GM21528 (cell line): ENCODE data around the gene HDAC4.

Experiments
- ATAC-seq: cut with Tn5 transposase; IDR thresholded peaks from one replicate; pipeline ENCODE4 v1.9.1; 2021; ENCODE audit warnings: mild to moderate bottlenecking, moderate library complexity; ENCODE audit not compliant: unreplicated experiment, low FRiP score

The HDAC4 gene

GRCh38 chr2:239028253-239028619, 372.6 kb downstream of the HDAC4 start:
- no peak for ATAC-seq

DNA sequence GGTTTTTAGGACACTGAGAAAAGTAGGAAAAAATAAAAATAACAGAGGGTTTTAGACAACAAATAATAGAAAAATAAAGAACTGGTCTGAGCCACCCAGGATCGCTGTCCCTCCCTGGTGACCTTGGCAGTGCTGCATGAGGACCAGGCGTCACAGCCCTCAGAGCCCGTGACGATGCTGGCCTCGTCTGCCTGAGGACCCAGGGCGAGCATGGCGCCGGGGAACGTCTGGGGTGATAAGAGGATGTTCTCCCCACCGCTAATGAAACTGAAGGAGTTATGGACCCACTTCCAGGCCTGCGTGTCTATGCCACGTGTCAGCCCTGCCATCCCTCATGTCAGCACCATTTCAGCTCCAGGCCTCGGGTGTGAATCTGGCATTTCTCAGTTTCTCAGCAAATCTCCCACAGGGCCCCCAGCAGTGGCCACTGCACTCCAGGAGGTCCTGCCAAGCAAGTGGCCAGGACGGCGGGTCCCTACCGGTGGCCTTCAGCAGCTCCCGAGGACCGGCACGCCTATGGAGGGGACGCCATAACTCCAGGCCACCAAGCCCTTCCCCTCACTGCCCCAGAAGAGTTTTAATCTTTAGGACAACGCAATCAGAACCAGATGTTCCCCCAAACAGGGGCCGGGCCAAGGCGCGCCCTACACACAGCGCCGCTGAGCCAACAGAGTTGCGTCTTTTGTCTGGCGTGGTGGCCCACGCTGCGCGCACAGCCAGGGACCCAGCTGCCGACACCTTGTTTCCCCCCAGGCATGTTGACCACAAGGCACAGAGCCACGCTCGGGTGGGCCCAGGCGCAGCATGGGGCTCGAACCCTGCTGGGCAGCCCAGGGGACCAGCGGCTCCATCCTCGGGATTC, 373.2 kb downstream of the HDAC4 start:
- no peak for ATAC-seq

DNA sequence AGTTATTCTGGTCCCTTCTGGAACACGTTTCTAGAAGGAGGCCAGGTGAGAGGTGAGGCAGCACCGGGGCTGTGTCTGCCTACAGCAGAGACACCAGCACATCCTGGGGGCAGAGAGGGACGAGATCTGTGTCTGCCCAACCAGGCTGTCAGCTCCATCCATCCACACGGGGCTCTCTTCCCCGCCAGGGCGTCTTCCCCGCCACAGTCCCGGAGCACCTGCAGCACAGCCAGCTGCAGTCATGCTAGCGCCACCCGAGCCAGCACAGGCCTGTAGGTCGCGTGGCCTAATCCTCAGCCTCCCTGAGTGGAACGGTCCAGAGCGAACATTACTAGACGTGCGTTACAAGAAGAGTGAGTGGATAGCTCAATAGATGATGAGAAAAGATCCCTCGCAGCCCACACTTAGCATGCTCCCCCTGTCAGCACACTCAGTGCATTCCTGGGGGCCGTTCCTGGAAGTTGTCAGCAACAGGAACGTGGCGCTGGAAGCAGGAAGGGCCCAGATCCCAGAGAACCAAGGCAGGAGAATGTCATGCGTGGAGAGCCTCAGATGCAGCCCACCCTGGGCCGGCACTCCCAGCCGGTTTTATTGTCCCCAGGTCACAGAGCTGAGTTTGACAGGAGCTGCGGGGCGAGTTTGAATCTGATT, 374.0 kb downstream of the HDAC4 start:
- ATAC-seq, result no peak

DNA sequence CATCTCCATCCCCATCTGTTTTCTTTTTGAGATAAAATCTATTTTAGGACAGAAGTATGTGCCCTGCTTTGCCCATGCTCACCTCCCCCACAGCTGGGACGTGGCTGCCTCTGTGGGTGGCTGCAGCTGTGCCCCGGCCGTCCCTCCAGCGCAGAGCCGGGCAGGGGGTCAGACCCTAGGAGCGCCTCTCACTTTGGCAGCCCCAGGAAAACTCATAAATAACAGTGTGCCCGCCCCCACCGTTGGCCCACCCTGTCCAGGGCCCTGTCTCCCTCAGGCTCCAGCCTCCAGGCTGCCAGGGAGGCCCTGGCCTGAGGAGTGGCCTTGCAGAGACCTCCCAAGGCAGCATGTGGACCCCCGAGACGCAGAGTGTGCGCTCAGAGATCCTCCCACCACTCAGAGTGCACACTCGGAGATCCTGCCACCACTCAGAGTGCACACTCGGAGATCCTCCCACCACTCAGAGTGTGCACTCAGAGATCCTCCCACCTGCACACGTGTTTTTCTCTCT, 374.8 kb downstream of the HDAC4 start:
- ATAC-seq, result no peak

DNA sequence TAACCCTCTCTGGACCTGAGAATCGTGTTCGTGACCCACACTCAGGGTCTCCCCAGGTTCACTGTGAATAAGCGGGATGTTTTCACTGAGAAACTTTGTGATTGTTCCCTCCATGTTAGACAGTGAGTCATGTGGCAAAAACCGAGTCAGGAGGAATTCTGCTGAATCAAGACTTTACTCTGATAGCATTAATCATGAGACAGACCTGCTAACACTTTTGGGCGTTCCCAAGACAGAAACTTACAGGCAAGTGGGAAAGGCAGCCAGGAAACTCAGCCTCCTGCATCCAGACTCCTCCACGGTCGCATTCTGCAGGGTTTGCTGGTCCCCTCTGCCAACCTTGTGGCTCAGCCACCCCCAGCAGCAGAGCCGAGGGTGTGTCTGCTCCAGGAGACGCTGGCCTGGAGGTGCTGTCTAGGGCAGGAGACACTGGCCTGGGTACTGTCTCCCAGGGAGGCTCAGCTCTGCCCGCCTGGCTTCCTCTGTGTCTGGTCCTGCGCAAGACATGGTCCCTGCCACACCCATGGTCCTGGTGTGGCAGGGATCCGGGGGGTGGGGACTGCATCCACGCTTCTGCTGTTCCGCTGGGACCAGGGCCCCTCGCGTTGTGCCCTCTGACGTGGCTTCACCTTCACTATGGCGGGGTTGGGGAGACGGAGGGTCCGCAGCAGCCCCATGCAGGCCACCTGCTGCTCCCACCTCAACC, 375.6 kb downstream of the HDAC4 start:
- no peak for ATAC-seq

GRCh38 chr2:239024226-239024625, 376.6 kb downstream of the HDAC4 start:
- no peak for ATAC-seq

DNA sequence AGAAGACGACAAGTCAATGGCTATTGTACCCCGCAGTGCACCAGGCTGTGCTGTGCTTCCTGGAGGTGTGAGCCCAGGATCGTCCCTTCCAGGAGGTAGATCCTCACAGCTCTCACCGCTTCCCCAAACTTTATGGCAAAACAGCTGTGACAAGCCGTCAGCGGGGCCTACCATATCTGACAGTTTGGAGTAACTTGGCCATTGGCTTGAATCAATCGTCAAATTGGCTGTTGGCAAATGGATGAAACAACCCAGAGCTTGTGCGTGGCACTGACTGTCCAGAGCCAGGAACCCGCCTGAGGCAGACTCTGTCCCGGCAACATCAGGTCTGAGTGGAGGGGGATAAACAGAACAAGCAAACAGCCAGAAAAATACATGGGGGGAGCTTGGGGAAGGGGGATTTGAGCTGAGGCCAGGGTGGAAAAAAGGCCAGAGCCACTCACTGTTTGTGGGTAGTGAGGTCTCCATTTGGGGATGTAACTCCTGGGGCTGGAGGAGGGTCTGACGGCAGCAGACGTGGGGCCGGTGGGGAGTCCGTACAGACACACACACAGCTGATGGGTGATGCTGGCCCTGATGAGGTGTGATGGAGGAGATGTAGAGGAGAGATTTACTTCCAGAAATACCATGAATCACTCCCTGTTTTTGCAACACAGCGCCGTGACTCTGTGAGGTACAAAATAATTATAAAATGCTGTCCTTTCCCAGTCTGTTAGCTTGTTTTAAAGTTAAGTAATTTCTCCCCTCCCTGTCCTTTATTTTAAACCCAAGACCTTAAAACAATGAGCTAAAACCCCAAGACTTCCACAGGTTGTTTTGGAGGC, 378.2 kb downstream of the HDAC4 start:
- ATAC-seq, result no peak

- ATAC-seq, result no peak
These were observed 379.0 kb downstream of the HDAC4 start for GRCh38 chr2:239021651-239022436.

DNA sequence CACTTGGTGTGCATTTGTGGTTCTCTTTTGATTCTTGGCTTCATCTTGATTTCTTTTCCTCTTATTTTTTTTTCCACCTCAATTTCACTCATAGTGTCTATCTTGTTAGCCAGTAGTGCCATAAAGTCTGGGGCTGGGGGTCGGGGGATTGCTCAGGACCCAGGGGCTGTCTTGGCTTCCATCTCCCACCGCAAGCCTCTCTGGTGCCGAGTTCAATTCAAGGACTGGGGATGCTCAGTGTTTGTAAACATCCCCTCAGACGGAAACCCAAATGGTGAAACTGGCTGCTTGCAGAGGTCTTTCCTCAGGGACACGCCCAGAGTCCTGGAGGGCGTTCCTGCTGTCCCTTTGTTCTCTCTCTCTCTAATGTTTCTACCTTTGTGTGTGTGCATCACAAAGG, 379.6 kb downstream of the HDAC4 start:
- ATAC-seq, result no peak

DNA sequence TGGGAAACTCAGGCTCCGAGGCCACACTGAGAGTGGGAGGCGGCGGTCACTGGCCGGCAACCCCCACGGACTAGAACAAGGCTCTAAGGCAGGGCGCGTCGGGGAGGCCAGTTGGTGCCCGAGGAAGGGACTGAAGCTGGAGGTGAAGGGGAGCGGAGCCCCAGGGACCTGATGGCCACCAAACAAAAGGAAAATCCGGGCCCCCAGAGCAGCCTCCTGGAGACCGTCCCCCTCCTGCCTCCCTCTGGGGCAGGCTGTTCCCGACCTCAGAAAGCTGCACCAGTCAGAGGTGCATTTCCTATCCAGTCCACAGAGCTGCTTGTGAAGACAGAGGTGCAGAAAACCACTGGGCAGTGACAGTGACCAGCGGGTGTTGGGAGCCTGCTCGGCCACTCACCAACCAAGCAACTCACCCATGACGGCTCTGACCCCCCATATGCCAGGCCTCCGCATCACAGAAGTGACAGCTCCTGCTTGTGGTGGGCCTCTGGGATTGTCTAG, 380.2 kb downstream of the HDAC4 start:
- ATAC-seq, result no peak

DNA sequence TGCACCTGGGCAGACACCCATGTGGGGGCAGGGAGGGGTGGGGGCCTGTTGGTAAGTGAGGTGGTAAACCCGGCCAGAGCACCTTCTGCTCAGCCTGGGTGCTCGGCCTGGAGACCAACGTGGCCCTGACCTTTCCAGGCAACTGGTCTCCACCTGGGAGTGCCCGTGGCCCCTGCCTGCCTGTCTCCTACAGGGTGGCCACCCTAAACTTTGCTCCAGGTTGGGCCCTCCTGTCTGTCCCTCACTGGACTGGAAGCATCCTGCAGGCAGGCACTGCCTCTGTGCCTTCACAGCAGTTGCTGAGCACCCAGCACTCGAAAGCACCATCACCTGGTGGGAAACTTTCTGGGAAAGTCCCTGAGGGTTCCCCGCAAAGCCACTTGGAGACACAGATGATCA, 381.6 kb downstream of the HDAC4 start:
- no peak for ATAC-seq

- ATAC-seq, result no peak
These were observed 382.3 kb downstream of the HDAC4 start for GRCh38 chr2:239018271-239019182.

DNA sequence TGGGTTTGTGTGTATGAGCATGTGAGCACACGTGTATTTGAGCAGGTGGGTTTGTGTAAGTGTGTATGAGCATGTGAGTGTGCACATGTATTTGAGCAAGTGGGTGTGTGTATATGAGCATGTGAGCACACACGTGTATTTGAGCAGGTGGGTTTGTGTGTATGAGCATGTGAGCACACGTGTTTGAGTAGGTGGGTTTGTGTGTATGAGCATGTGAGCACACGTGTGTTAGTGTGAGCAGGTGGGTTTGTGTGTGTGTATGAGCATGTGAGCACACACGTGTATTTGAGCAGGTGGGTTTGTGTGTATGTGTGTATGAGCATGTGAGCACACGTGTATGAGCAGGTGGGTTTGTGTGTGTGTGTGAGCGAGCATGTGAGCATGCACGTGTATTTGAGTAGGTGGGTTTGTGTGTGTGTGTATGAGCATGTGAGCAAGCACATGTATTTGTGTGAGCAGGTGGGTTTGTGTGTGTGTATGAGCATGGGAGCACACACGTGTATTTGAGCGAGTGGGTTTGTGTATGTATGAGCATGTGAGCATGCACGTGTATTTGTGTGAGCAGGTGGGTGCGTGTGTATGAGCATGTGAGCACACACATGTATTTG, 383.2 kb downstream of the HDAC4 start:
- ATAC-seq, result no peak

GRCh38 chr2:239015901-239016675, 384.7 kb downstream of the HDAC4 start:
- no peak for ATAC-seq

- no peak for ATAC-seq
These were observed 385.5 kb downstream of the HDAC4 start for GRCh38 chr2:239015218-239015900.

- no peak for ATAC-seq
These were observed 386.2 kb downstream of the HDAC4 start for GRCh38 chr2:239014458-239015217.
